Measurements from ENCODE around the gene PAXIP1.

Gene PAXIP1

DNA sequence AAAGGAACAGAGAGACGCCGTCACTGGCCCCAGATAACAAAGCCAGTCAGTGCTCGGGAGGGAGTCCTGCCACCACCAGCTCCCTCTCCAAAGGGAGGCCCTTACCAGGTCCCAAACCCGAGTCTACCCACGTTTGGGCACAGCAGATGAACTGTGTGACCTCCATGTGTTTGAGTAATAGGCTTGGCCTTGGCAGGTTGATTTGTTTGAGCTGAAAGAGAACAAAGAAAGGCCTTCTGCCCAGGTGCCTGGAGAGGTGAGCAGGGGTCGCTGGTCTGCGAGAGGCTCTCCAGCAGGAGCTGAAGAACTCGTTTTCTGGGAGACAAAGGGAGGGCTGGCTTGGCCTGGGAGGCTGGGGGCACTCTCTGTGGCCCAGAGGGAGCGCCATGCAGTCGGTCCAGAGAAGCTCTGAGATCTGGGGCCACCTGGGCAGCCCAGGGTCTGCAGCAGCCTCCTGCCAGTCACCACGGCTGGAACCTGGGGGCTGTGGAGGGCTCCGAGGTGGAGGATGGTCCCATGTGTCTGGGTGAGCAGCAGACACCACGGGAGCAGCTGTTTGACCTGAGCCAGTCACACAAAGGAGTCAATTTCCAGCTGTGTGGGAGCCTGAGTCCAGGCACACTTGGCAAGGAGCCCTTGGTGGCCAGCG lies 99.7 kb downstream of the PAXIP1 start:
- TF ChIP-seq FOXA1 (IDR thresholded peaks at IDR 0.05) (no peak), ARNT (IDR thresholded peaks at IDR 0.05) (no peak), NFRKB (IDR thresholded peaks at IDR 0.05) (no peak), SP1 (IDR thresholded peaks at IDR 0.05) (no peak), FOXK2 (IDR thresholded peaks at IDR 0.05) (no peak), BHLHE40 (IDR thresholded peaks at IDR 0.05; ENCODE audit: borderline replicate concordance) (no peak), LEF1 (IDR thresholded peaks at IDR 0.05; ENCODE audit: borderline replicate concordance) (no peak), TARDBP (IDR thresholded peaks at IDR 0.05) (no peak), CTBP1 (IDR thresholded peaks at IDR 0.05; ENCODE audit: borderline replicate concordance) (no peak), FOXM1 (IDR thresholded peaks at IDR 0.05; ENCODE audit: borderline replicate concordance) (no peak), SUZ12 (IDR thresholded peaks at IDR 0.05) (no peak), ELF4 (IDR thresholded peaks at IDR 0.05) (no peak), L3MBTL2 (conservative IDR thresholded peaks at IDR 0.05) (no peak), HDGF (IDR thresholded peaks at IDR 0.05; ENCODE audit: borderline replicate concordance) (no peak)
- TF ChIP-seq, protein P1, sequence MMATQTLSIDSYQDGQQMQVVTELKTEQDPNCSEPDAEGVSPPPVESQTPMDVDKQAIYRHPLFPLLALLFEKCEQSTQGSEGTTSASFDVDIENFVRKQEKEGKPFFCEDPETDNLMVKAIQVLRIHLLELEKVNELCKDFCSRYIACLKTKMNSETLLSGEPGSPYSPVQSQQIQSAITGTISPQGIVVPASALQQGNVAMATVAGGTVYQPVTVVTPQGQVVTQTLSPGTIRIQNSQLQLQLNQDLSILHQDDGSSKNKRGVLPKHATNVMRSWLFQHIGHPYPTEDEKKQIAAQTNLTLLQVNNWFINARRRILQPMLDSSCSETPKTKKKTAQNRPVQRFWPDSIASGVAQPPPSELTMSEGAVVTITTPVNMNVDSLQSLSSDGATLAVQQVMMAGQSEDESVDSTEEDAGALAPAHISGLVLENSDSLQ (IDR thresholded peaks at IDR 0.05): no peak
- POLR2A ChIA-PET: no interaction called here
- DNase-seq (ENCODE audit: extremely low spot score): no peak
- CTCF ChIA-PET: no interaction called here

DNA sequence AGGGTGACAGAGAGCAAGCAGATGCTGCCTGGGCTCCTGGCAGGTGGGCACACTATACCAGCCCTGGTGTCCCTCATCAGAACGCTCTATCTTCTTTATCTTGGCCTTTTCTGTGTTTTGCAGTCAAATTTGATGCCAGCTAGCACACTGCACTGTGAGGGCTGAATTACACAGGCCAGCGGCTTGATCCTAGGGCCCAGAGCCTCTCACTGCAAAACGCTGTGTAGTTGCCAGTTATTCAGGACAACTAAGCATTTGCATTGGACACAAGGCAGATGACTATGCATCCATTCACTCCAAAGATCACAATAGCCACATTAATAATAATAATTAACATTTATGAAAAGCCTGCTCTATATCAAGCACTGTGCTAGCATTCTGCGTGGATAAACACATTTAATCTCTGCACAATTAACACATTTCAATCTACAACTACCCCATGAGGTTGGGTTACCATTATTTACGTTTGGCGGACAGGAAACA lies 100.3 kb downstream of the PAXIP1 start:
- ChIA-PET CTCF (no interaction called here), POLR2A (no interaction called here)
- TF ChIP-seq CTBP1 (IDR thresholded peaks at IDR 0.05; ENCODE audit: borderline replicate concordance): no peak
- TF ChIP-seq ARNT (IDR thresholded peaks at IDR 0.05): no peak
- no peak for TF ChIP-seq NFRKB (IDR thresholded peaks at IDR 0.05)
- no peak for TF ChIP-seq LEF1 (IDR thresholded peaks at IDR 0.05; ENCODE audit: borderline replicate concordance)
- TF ChIP-seq HDGF (IDR thresholded peaks at IDR 0.05; ENCODE audit: borderline replicate concordance): no peak
- no peak for TF ChIP-seq FOXM1 (IDR thresholded peaks at IDR 0.05; ENCODE audit: borderline replicate concordance)
- no peak for TF ChIP-seq ZNF384 (IDR thresholded peaks at IDR 0.05)
- TF ChIP-seq ELF4 (IDR thresholded peaks at IDR 0.05): no peak
- no peak for TF ChIP-seq FOXK2 (IDR thresholded peaks at IDR 0.05)
- TF ChIP-seq BHLHE40 (IDR thresholded peaks at IDR 0.05; ENCODE audit: borderline replicate concordance): no peak
- no peak for TF ChIP-seq L3MBTL2 (conservative IDR thresholded peaks at IDR 0.05)
- no peak for TF ChIP-seq SP1 (IDR thresholded peaks at IDR 0.05)
- no peak for TF ChIP-seq FOXA1 (IDR thresholded peaks at IDR 0.05)
- no peak for TF ChIP-seq SUZ12 (IDR thresholded peaks at IDR 0.05)
- TF ChIP-seq, protein P1 (IDR thresholded peaks at IDR 0.05): no peak
- no peak for TF ChIP-seq TARDBP (IDR thresholded peaks at IDR 0.05)
- no peak for DNase-seq (ENCODE audit: extremely low spot score)

DNA sequence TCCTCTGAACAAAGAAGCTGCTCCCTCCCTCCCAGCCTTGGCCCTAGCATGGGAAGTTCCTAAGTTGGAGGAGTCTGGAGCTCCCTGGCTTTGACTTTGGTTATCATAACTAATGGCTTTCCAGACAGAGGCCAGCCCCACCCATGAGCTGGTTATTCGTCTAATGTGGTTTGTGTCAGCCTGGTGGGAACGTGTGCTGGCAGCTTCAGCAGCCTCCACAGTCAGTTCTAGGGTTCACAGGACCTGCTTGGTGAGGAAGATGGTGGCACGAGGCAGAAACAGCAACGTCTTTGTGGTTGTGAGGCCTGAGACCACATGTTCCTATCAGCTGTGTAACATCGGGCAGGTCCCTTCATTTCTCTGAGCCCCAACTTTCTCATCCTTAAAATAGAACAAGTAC lies 103.1 kb downstream of the PAXIP1 start:
- DNase-seq (ENCODE audit: extremely low spot score): no peak
- POLR2A ChIA-PET: no interaction called here
- CTCF ChIA-PET: no interaction called here
- no peak for TF ChIP-seq ELF4 (IDR thresholded peaks at IDR 0.05)
- no peak for TF ChIP-seq L3MBTL2 (conservative IDR thresholded peaks at IDR 0.05)
- TF ChIP-seq HDGF (IDR thresholded peaks at IDR 0.05; ENCODE audit: borderline replicate concordance): no peak
- TF ChIP-seq CTBP1 (IDR thresholded peaks at IDR 0.05; ENCODE audit: borderline replicate concordance): no peak
- TF ChIP-seq, protein P1 (IDR thresholded peaks at IDR 0.05): no peak
- TF ChIP-seq NFRKB (IDR thresholded peaks at IDR 0.05): no peak
- TF ChIP-seq LEF1 (IDR thresholded peaks at IDR 0.05; ENCODE audit: borderline replicate concordance): no peak
- TF ChIP-seq ZNF384 (IDR thresholded peaks at IDR 0.05): no peak
- TF ChIP-seq SP1 (IDR thresholded peaks at IDR 0.05): no peak
- TF ChIP-seq FOXM1 (IDR thresholded peaks at IDR 0.05; ENCODE audit: borderline replicate concordance): no peak
- TF ChIP-seq FOXK2 (IDR thresholded peaks at IDR 0.05): no peak
- TF ChIP-seq BHLHE40 (IDR thresholded peaks at IDR 0.05; ENCODE audit: borderline replicate concordance): no peak
- TF ChIP-seq FOXA1 (IDR thresholded peaks at IDR 0.05): no peak
- TF ChIP-seq TARDBP (IDR thresholded peaks at IDR 0.05): no peak
- TF ChIP-seq ARNT (IDR thresholded peaks at IDR 0.05): no peak
- TF ChIP-seq SUZ12 (IDR thresholded peaks at IDR 0.05): no peak

DNA sequence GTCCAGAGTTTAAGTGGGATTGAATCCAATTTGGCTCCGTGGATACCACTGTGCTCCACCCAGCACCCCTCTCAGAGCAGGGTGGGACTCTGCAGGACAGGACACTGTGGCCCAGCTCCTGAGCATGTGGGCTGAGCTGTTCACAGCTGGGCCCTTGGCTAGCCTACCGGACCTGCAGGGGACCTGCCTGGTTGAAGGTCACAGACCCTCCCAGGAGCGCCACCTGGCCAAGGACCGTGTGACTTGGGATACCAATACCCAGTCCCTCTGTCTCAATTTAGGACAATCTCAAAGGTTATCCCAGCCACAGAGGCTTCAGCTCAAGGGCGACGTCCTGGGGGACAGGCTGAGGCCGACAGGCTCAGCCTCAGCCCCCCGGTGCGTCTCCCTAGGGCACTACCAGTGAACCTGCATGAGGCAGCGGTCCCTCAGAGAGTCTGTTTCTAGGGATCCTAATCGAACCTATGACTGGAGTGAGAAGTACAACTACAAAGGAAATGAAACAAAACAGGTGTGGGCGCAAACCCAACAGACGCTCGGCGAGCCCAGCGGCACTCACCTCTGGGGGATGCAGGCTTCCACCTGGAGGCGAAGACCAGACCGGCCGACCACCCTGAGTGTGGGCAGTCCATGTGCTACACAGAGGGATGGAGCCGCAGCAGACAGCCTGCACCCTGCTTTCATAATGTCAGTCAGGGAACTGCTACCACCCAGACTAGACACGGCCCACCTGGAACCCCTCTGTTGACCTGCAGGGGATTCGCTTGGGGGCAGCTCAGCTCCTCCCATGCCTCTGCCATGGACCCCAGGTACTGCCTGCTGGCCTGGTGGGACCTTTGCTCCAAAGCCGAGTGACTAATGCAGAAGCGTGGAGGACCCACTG lies 103.7 kb downstream of the PAXIP1 start:
- TF ChIP-seq FOXM1 (IDR thresholded peaks at IDR 0.05; ENCODE audit: borderline replicate concordance): no peak
- TF ChIP-seq CTBP1 (IDR thresholded peaks at IDR 0.05; ENCODE audit: borderline replicate concordance): no peak
- no peak for TF ChIP-seq ZNF384 (IDR thresholded peaks at IDR 0.05)
- DNase-seq (ENCODE audit: extremely low spot score): no peak
- CTCF ChIA-PET: no interaction called here
- POLR2A ChIA-PET: no interaction called here

DNA sequence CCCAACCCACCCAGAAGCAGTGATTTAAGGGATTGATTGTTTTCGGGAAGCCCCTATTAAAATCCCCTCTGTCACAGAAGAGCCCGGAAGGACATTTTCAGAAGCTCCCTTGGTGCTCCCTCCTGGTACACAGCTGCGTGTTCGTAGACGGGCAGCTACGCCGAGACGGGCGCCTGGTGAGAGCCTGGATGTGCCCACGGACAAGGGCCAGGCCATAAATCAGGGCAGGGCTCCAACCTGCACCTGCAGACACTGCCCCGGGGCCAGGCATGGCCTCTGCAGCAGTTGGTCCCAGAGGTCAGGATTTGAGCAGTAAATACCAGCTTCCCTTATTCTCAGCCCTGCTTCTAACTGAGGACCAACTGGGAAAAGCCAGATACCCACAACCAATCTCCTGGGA lies 106.8 kb downstream of the PAXIP1 start:
- ChIA-PET POLR2A (no interaction called here), CTCF (no interaction called here)
- no peak for DNase-seq (ENCODE audit: extremely low spot score)
- TF ChIP-seq SP1 (IDR thresholded peaks at IDR 0.05) (no peak), ARNT (IDR thresholded peaks at IDR 0.05) (no peak), HDGF (IDR thresholded peaks at IDR 0.05; ENCODE audit: borderline replicate concordance) (no peak), TARDBP (IDR thresholded peaks at IDR 0.05) (no peak), NFRKB (IDR thresholded peaks at IDR 0.05) (no peak), ZNF384 (IDR thresholded peaks at IDR 0.05) (no peak), BHLHE40 (IDR thresholded peaks at IDR 0.05; ENCODE audit: borderline replicate concordance) (no peak), FOXA1 (IDR thresholded peaks at IDR 0.05) (no peak), FOXK2 (IDR thresholded peaks at IDR 0.05) (no peak), SUZ12 (IDR thresholded peaks at IDR 0.05) (no peak), ELF4 (IDR thresholded peaks at IDR 0.05) (no peak), L3MBTL2 (conservative IDR thresholded peaks at IDR 0.05) (no peak), FOXM1 (IDR thresholded peaks at IDR 0.05; ENCODE audit: borderline replicate concordance) (no peak)
